Breast epithelium (tissue), 4 donors: ENCODE measurements around the gene REG4. TPM values are rescaled to one million over a fixed set of nuclear protein-coding genes. Genes with fewer than 3 reads are reported as not detected.

Source experiments
- DNase-seq, 2 donors: peaks; one replicate each; pipeline ENCODE4 v3.0.0-alpha.2; 2019; ENCODE audit warnings: low spot score in 2 of 2
- H3K27ac ChIP-seq, 2 donors: fragments of 200-600 bp; sonication (generic) in 1 of 2; one replicate each; pipeline ENCODE4 v1.5.1; 2016 to 2019; ENCODE audit warnings: mild to moderate bottlenecking in 1 of 2
- H3K27me3 ChIP-seq, 2 donors: fragments of 200-600 bp; sonication (generic) in 1 of 2; one replicate each; pipeline versions ENCODE4 v1.5.1 to v1.6.0; 2017 to 2019; ENCODE audit warnings: control low read depth in 1 of 2, mild to moderate bottlenecking in 1 of 2
- H3K36me3 ChIP-seq: fragments of 200-600 bp; one replicate; pipeline ENCODE4 v1.5.1; 2019
- H3K4me1 ChIP-seq, 2 donors: fragments of 200-600 bp; sonication (generic); one replicate each; pipeline ENCODE4 v1.5.1; 2016 to 2019; ENCODE audit warnings: control low read depth in 1 of 2
- H3K4me3 ChIP-seq, 3 donors: fragments of 200-600 bp; sonication (generic); 1 replicate in 2 of 3; 2 replicates in 1 of 3; pipeline ENCODE4 v1.5.1; 2016 to 2019; ENCODE audit warnings: mild to moderate bottlenecking in 3 of 3, moderate library complexity in 2 of 3
- H3K9me3 ChIP-seq, 2 donors: fragments of 200-600 bp; sonication (generic) in 1 of 2; one replicate each; pipeline ENCODE4 v1.5.1; 2016 to 2019; ENCODE audit warnings: control low read depth in 1 of 2
- POLR2A ChIP-seq: fragments of 450-650 bp; IDR thresholded peaks from one replicate; pipeline ENCODE4 v1.6.1; 2016; ENCODE audit warnings: antibody characterized with exemption, mild to moderate bottlenecking, moderate library complexity
- POLR2AphosphoS5 ChIP-seq, 3 donors: sonication (generic); formaldehyde crosslinking; IDR thresholded peaks; one replicate each; pipeline ENCODE4 v1.6.1; 2017; ENCODE audit warnings: antibody characterized with exemption in 3 of 3
- intact Hi-C: fragments of 100-400 bp; cut with DNase I; formaldehyde crosslinking; loops from one replicate; pipeline ENCODE4 v1.15.1; 2023; ENCODE audit warnings: low total_unique reads
- total RNA-seq, 3 donors: library from RNA; depleted of rRNA; stranded (reverse); fragments of >200 nt; gene quantifications; one replicate each; pipeline ENCODE4 v1.1.0, GENCODE V29; 2016
- TF ChIP-seq, protein P1 (sequence below), 3 donors: fragments of 450-650 bp; IDR thresholded peaks; one replicate each; pipeline ENCODE4 v1.5.1; 2016 to 2017; ENCODE audit warnings: antibody characterized with exemption in 3 of 3, mild to moderate bottlenecking in 3 of 3, moderate library complexity in 3 of 3

REG4 gene
- total RNA-seq, 3 donors from 2014 or later: not detected

DNA sequence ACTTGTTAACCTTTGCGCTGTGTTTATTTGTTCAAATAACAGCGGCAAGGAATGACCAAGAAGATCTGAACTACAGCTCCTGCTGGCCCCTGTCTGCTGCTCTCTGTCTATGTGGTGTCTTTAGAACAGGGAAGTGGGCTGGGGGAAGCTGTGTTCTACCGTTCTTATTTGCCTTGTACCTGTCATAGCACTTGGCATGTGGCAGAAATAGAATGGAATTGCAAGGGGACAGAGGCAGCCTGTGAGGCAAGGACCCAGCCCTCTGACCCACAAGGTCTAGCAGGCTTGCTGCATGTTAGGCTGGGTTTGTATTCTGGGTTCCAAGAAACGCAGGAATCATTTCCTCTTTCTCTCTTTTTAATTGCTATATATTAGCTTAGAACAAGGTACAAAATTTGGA is 63.2 kb downstream of the REG4 start:
- no peak for TF ChIP-seq POLR2AphosphoS5 (IDR thresholded peaks at IDR 0.05)
- TF ChIP-seq, protein P1, sequence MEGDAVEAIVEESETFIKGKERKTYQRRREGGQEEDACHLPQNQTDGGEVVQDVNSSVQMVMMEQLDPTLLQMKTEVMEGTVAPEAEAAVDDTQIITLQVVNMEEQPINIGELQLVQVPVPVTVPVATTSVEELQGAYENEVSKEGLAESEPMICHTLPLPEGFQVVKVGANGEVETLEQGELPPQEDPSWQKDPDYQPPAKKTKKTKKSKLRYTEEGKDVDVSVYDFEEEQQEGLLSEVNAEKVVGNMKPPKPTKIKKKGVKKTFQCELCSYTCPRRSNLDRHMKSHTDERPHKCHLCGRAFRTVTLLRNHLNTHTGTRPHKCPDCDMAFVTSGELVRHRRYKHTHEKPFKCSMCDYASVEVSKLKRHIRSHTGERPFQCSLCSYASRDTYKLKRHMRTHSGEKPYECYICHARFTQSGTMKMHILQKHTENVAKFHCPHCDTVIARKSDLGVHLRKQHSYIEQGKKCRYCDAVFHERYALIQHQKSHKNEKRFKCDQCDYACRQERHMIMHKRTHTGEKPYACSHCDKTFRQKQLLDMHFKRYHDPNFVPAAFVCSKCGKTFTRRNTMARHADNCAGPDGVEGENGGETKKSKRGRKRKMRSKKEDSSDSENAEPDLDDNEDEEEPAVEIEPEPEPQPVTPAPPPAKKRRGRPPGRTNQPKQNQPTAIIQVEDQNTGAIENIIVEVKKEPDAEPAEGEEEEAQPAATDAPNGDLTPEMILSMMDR (IDR thresholded peaks at IDR 0.05): no peak
- no peak for TF ChIP-seq POLR2A
- H3K4me1 ChIP-seq: no peaks in the 10 kb centered on the region
- H3K4me3 ChIP-seq: no peak overlapping the region
- no peak for DNase-seq
- intact Hi-C loops: no loop called here
- no peak overlapping the region for H3K27ac ChIP-seq
- H3K9me3 ChIP-seq: no peaks in the 10 kb centered on the region
- H3K36me3 ChIP-seq: no peaks in the 10 kb centered on the region
- no peaks in the 10 kb centered on the region for H3K27me3 ChIP-seq

DNA sequence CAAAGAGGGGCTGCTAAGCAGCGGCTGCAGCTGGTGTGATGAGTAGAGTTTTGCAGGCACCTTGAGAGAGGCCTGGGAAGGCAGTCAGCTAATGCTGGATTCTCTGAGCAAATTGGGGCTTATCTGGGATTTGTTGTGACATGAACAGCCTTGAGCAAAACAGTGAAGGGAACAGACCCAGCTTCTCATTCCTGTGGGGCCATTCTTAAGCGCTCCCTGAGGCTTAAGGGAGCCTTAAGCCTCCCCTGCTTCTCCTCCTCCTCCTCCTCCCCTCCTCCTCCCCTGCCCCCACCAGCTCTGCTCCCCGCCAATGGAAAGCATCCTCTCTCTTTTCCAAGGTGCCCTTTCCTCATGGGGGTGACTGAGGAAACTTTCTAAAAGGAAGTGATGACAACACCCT is 63.8 kb downstream of the REG4 start:
- Histone ChIP-seq H3K27me3 (no peaks in the 10 kb centered on the region), H3K27ac (peak overlapping the region in 1 of 2 donors; percentile 25), H3K36me3 (no peaks in the 10 kb centered on the region), H3K9me3 (no peaks in the 10 kb centered on the region), H3K4me1 (no peaks in the 10 kb centered on the region), H3K4me3 (no peak overlapping the region)
- intact Hi-C loops: no loop called here
- TF ChIP-seq POLR2A (no peak), POLR2AphosphoS5 (IDR thresholded peaks at IDR 0.05) (no peak)
- TF ChIP-seq, protein P1 (IDR thresholded peaks at IDR 0.05): no peak
- no peak for DNase-seq

DNA sequence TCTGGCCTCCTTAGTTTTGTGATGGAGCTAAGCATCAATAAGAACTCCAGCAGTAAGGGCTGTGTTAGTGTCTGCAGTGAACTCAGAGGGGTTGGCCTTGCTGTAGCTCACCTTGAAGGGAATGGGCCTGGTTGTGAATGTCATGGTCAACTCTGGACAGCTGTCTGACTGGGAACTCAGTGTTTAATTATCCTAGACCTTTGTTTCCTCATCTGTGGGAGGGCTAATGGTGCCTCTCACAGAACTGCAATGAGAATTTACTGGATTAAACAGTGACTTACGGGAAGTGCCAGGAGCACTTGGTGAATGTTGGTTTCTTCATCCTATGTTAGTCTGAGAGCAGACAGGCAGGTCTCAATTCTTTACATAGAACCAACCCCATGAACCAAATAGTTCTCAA is 66.2 kb downstream of the REG4 start:
- no peak for DNase-seq
- H3K27me3 ChIP-seq: no peaks in the 10 kb centered on the region
- H3K4me1 ChIP-seq: no peaks in the 10 kb centered on the region
- H3K36me3 ChIP-seq: no peaks in the 10 kb centered on the region
- TF ChIP-seq, protein P1 (IDR thresholded peaks at IDR 0.05): no peak
- no peak for TF ChIP-seq POLR2AphosphoS5 (IDR thresholded peaks at IDR 0.05)
- TF ChIP-seq POLR2A: no peak
- intact Hi-C loops: no loop called here
- H3K27ac ChIP-seq: no peak overlapping the region
- no peaks in the 10 kb centered on the region for H3K9me3 ChIP-seq
- no peak overlapping the region for H3K4me3 ChIP-seq

DNA sequence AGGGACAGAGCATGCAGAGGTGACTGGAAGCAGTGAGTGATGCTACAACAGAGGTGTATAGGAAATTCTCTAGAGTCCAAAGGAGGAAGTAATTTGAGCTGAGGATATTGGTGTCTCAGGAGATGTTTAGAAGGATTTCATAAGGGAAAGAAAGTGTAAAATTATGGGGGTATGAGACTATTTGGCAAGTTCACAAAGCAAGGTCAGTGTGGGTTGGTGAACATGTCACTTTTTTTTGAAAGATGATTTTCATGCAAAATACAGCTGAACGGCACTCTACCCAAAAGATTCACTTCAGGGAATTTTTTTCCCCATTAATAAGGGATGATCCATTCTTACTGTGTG is 66.7 kb downstream of the REG4 start:
- Histone ChIP-seq H3K4me3 (no peak overlapping the region), H3K27me3 (no peaks in the 10 kb centered on the region), H3K27ac (no peak overlapping the region), H3K36me3 (no peaks in the 10 kb centered on the region), H3K9me3 (no peaks in the 10 kb centered on the region), H3K4me1 (no peaks in the 10 kb centered on the region)
- TF ChIP-seq, protein P1 (IDR thresholded peaks at IDR 0.05): no peak
- no peak for TF ChIP-seq POLR2AphosphoS5 (IDR thresholded peaks at IDR 0.05)
- TF ChIP-seq POLR2A: no peak
- intact Hi-C loops: loop anchor here (5.0 kb wide), 1 partner anchor 193 kb away; no protein-coding TSS in a partner anchor
- no peak for DNase-seq

Other genes with a start within 250 kb of the REG4 start
- 1 to 10 TPM; 4.2 to 9.5 (median 7.0) TPM for gene ZNF697, start 163.2 kb downstream of the REG4 start, total RNA-seq
- 10 to 100 TPM in 2 of 3 donors, 1 to 10 TPM in 1; 6.1 to 54.7 (median 17.7) TPM for gene PHGDH, start 99.5 kb downstream of the REG4 start, total RNA-seq
- gene HMGCS2, start 42.6 kb downstream of the REG4 start, total RNA-seq: 100 to 1,000 TPM in 1 of 3 donors, 10 to 100 TPM in 1, under 1 TPM in 1; 0.16 to 142 (median 23.0) TPM
- gene ADAM30, start 85.1 kb upstream of the REG4 start, total RNA-seq: not detected